CD4-positive, alpha-beta T cell treated with Interferon gamma for 1 hour (primary cell): ENCODE data around the gene MOSMO.
A peak's percentile ranks its signal among the peaks of the same experiment; 100 is the strongest.

Source experiments
- DNase-seq: peaks from one replicate; pipeline ENCODE4 v3.0.0-alpha.2; 2020

MOSMO gene

GRCh38 chr16:22053921-22054341, 46.0 kb downstream of the MOSMO start:
- DNase-seq: no peak

- DNase-seq: no peak
Observed at GRCh38 chr16:22054847-22055590, 47.1 kb downstream of the MOSMO start.

GRCh38 chr16:22055881-22056280, 48.0 kb downstream of the MOSMO start:
- no peak for DNase-seq

- no peak for DNase-seq
Observed at GRCh38 chr16:22063888-22064467, 56.1 kb downstream of the MOSMO start.

GRCh38 chr16:22065252-22065651, 57.3 kb downstream of the MOSMO start:
- DNase-seq: no peak

GRCh38 chr16:22070361-22071330, 62.7 kb downstream of the MOSMO start:
- no peak for DNase-seq

GRCh38 chr16:22071331-22071910, 63.5 kb downstream of the MOSMO start:
- no peak for DNase-seq

GRCh38 chr16:22073350-22073749, 65.4 kb downstream of the MOSMO start:
- DNase-seq: no peak

- DNase-seq: no peak
Observed at GRCh38 chr16:22075043-22075757, 67.3 kb downstream of the MOSMO start.

GRCh38 chr16:22075776-22076175, 67.9 kb downstream of the MOSMO start:
- no peak for DNase-seq

GRCh38 chr16:22077700-22078313, 69.9 kb downstream of the MOSMO start:
- peak; percentile 57 for DNase-seq

GRCh38 chr16:22078656-22079055, 70.7 kb downstream of the MOSMO start:
- DNase-seq: no peak

- DNase-seq: no peak
Observed at GRCh38 chr16:22081050-22081449, 73.1 kb downstream of the MOSMO start.

- no peak for DNase-seq
Observed at GRCh38 chr16:22086440-22086839, 78.5 kb downstream of the MOSMO start.

- DNase-seq: no peak
Observed at GRCh38 chr16:22088642-22089041, 80.7 kb downstream of the MOSMO start.

GRCh38 chr16:22089910-22090309, 82.0 kb downstream of the MOSMO start:
- no peak for DNase-seq

GRCh38 chr16:22091721-22092120, 83.8 kb downstream of the MOSMO start:
- DNase-seq: no peak

- no peak for DNase-seq
Observed at GRCh38 chr16:22092143-22092933, 84.4 kb downstream of the MOSMO start, which contains the start of gene VWA3A. Gene VWA3A, plus strand, starts transcription at chr16:22092541. Its CDS starts 97 bp downstream, at chr16:22092638.

GRCh38 chr16:22093331-22093730, 85.4 kb downstream of the MOSMO start:
- no peak for DNase-seq

- DNase-seq: no peak
Observed at GRCh38 chr16:22093996-22094395, 86.1 kb downstream of the MOSMO start.
